ENCODE results near the gene ARL15.

DNA sequence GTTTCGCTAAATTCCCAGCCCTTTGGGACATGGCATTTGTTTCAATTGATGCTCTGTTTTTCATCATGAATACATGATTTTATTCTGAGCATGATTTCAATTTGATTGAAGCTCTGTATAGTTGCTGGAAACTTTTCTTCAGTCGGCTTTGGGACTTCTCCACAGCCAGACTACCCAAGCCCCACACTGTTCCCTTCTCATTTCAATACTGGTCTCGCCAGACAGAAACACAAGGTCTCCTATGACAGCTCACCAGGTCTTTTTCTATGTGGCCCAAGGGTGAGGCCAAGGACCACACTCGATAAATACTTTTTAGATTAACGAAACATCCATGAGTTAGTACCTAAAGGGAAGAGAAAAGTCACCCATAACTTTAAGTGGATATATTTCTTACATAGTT lies 132.2 kb downstream of the ARL15 start:
- TF ChIP-seq, protein P1, sequence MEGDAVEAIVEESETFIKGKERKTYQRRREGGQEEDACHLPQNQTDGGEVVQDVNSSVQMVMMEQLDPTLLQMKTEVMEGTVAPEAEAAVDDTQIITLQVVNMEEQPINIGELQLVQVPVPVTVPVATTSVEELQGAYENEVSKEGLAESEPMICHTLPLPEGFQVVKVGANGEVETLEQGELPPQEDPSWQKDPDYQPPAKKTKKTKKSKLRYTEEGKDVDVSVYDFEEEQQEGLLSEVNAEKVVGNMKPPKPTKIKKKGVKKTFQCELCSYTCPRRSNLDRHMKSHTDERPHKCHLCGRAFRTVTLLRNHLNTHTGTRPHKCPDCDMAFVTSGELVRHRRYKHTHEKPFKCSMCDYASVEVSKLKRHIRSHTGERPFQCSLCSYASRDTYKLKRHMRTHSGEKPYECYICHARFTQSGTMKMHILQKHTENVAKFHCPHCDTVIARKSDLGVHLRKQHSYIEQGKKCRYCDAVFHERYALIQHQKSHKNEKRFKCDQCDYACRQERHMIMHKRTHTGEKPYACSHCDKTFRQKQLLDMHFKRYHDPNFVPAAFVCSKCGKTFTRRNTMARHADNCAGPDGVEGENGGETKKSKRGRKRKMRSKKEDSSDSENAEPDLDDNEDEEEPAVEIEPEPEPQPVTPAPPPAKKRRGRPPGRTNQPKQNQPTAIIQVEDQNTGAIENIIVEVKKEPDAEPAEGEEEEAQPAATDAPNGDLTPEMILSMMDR (IDR thresholded peaks at IDR 0.05; ENCODE audit: borderline replicate concordance, extremely low read depth, low read length, poor library complexity, severe bottlenecking) = no peak
- no peak for TF ChIP-seq EZH2 (IDR thresholded peaks at IDR 0.05; ENCODE audit: borderline replicate concordance, low read depth, low read length, severe bottlenecking)
